ENCODE measurements around the gene DAND5.

- TF ChIP-seq, protein P1, sequence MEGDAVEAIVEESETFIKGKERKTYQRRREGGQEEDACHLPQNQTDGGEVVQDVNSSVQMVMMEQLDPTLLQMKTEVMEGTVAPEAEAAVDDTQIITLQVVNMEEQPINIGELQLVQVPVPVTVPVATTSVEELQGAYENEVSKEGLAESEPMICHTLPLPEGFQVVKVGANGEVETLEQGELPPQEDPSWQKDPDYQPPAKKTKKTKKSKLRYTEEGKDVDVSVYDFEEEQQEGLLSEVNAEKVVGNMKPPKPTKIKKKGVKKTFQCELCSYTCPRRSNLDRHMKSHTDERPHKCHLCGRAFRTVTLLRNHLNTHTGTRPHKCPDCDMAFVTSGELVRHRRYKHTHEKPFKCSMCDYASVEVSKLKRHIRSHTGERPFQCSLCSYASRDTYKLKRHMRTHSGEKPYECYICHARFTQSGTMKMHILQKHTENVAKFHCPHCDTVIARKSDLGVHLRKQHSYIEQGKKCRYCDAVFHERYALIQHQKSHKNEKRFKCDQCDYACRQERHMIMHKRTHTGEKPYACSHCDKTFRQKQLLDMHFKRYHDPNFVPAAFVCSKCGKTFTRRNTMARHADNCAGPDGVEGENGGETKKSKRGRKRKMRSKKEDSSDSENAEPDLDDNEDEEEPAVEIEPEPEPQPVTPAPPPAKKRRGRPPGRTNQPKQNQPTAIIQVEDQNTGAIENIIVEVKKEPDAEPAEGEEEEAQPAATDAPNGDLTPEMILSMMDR (conservative IDR thresholded peaks at IDR 0.05; ENCODE audit: low read length): no peak
- TF ChIP-seq EZH2phosphoT487 (IDR thresholded peaks at IDR 0.05; ENCODE audit: borderline replicate concordance): no peak
Measured at GRCh38 chr19:12973236-12973635, 3.9 kb downstream of the DAND5 start.
